Activated naive CD8-positive, alpha-beta T cell treated with anti-CD3 and anti-CD28 coated beads, Interleukin-2, amount 50 U/mL, for 16 hours (primary cell): ENCODE data around the gene PTBP1.
"Not testable (repeated sequence)": the region's sequence is repeated elsewhere in the genome, so short reads cannot be mapped to it uniquely, and the experiment has no call there.

Experiments used
- DNase-seq: peaks from one replicate; pipeline ENCODE4 v3.0.0-alpha.2; 2020; ENCODE audit warnings: low read depth, low spot score

The PTBP1 gene

DNA sequence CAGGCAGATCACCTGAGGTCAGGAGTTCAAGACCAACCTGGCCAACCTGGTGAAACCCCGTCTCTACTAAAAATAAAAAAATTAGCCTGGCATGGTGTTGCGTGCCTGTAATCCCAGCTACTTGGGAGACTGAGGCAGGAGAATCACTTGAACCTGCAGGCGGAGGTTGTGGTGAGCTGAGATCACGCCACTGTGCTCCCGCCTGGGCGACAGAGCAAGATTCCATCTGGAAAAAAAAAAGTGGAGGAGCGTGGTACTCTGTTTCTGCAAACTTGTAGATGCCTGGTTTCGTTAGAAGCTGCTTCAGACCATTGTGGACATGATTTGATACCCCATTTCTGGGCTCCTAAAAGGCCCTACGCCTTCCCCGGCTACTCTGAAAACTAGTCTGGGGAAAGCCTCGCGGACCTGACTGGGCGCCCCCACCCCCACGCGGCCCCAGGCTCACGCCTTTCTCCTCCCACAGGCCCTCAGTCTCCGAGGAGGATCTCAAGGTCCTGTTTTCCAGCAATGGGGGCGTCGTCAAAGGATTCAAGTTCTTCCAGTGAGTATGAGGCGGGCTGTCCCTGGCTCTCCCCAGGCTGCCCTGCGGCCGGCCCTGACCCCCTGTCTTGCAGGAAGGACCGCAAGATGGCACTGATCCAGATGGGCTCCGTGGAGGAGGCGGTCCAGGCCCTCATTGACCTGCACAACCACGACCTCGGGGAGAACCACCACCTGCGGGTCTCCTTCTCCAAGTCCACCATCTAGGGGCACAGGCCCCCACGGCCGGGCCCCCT, 13.0 kb downstream of the PTBP1 start:
- DNase-seq, result no peak

DNA sequence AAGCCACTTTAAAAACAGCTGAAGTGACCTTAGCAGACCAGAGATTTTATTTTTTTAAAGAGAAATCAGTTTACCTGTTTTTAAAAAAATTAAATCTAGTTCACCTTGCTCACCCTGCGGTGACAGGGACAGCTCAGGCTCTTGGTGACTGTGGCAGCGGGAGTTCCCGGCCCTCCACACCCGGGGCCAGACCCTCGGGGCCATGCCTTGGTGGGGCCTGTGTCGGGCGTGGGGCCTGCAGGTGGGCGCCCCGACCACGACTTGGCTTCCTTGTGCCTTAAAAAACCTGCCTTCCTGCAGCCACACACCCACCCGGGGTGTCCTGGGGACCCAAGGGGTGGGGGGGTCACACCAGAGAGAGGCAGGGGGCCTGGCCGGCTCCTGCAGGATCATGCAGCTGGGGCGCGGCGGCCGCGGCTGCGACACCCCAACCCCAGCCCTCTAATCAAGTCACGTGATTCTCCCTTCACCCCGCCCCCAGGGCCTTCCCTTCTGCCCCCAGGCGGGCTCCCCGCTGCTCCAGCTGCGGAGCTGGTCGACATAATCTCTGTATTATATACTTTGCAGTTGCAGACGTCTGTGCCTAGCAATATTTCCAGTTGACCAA, 13.7 kb downstream of the PTBP1 start:
- no peak for DNase-seq

DNA sequence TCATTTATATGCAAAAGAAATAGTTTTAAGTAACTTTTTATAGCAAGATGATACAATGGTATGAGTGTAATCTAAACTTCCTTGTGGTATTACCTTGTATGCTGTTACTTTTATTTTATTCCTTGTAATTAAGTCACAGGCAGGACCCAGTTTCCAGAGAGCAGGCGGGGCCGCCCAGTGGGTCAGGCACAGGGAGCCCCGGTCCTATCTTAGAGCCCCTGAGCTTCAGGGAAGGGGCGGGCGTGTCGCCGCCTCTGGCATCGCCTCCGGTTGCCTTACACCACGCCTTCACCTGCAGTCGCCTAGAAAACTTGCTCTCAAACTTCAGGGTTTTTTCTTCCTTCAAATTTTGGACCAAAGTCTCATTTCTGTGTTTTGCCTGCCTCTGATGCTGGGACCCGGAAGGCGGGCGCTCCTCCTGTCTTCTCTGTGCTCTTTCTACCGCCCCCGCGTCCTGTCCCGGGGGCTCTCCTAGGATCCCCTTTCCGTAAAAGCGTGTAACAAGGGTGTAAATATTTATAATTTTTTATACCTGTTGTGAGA, 14.3 kb downstream of the PTBP1 start:
- DNase-seq, result no peak

DNA sequence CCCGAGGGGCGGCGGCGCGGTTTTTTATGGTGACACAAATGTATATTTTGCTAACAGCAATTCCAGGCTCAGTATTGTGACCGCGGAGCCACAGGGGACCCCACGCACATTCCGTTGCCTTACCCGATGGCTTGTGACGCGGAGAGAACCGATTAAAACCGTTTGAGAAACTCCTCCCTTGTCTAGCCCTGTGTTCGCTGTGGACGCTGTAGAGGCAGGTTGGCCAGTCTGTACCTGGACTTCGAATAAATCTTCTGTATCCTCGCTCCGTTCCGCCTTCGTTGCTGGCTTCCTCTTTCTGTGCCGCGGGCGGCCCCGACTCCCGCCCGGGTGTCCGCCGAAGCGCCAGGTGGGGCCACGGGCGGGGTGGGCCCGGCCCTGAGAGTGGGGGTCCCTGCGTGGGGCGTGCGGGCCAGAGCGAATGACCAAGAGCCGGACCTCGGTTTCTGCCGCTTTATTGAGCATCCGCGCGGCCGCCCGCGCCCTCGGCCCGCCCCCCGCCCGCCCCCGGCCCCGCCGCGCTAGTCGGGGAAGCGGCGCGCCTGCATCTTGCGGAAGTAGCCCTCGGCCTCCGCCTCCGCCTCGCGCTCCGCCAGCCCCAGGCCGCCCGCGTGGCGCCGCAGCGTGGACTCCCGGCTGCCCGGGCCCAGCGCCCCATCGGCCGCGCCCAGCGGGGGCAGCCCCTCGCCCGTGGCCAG, 14.9 kb downstream of the PTBP1 start:
- DNase-seq, result no peak

DNA sequence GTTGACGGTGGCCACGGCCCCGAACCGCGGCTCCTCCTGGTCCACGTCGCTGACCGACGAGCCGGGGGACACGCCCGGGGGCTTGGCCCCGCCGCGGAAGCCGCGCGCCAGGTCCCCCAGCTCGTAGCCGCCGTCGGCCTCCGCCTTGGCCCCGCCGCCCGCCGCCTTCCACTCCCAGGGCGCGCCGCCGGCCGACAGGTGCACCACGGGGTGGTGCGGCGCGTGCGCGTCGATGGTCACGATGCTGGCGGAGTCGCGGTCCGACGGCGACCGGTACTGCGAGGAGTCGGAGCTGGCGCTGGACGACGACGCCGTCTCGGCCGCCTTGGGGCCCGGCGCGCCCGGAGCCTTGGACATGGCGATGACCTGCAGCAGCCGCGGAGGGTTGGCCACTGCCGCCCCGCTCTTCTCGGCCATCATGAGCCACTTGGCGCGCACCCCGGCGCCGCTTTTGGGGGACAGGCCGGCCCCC, 15.5 kb downstream of the PTBP1 start:
- DNase-seq, result no peak

DNA sequence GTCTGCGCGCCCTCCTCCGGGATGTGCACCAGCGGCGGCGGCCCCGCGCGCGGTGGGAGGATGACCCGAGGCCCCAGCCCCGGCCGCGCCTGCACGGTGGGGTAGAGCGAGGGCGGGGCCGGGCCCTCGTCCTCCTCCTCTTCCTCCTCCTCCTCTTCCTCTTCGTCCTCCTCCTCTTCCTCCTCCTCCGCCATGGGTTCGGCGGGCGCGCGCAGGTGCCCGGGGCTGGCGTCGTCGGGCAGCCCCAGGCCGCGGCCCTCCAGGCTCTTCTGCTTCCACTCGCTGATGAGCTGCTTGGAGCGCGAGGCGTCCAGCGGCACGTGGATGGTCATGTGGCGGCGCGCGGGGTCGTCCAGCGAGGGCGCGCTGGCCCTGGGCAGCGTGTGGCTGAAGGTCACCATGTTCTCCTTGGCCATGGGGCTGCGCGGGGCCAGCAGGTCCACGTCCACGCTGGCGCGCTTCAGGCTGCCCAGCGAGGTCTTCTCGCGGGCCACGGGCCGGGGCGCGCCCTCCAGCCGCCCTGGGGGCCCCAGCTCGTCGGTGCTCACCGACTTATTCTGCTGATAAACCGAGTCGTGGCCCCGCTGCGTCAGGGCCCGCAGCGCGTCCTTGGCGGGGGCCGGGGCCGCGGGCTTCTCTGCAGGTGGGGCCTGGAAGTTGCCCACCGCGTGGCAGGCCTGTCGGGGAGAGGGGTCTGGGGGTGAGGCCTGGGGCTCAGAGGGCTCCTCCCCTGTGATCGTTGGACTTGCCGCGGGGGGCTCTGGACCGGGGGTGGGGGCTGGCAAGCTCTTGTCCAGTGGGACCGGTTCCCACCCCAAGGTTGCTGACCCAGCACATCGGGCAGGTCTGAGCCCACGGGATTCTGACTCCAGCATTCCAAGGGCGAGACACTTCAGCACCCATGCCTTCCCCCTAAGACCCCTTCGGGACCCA, 16.2 kb downstream of the PTBP1 start:
- DNase-seq, result no peak

DNA sequence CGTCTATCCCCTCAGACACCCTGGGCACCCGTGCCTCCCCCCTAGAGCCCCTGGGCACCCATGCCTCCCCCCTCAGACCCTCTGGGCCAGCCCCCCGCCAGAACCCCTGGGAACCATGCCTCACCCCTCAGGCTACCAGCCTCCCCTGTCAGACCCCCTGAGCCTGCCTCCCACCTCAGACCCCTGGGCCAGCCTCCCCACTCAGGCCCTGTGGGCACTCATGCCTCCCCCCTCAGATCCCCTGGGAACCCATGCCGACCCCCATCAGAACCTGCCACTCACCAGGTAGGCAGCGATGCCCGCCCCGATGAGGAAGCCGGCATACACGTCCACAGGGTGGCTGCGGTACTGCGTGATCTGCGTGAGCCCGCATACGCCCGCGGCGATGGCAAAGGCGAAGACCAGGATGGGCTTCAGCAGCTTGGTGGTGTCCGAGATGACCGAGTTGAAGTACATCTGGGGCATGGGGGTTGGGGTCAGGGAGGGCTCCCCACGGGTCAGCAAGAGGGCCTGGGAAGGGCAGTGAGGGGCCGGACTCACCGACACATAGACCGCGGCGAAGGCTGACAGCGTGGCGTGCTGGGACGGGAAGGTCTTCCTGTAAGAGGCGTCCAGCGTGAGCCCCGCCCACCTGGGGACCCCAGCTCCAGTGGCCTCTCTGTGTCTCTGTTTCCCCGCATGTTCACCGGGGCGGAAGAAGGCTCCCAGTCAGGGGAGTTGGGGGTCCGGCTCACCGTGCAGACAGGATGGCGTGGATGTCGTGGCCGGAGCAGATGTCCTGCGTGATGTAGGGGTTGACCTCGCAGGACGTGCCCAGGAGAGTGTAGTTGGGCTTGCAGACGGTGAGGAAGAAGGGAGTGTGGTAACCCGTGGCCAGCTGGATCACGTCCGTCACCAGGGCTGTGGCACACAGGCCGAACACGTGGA, 17.2 kb downstream of the PTBP1 start:
- DNase-seq, result no peak

DNA sequence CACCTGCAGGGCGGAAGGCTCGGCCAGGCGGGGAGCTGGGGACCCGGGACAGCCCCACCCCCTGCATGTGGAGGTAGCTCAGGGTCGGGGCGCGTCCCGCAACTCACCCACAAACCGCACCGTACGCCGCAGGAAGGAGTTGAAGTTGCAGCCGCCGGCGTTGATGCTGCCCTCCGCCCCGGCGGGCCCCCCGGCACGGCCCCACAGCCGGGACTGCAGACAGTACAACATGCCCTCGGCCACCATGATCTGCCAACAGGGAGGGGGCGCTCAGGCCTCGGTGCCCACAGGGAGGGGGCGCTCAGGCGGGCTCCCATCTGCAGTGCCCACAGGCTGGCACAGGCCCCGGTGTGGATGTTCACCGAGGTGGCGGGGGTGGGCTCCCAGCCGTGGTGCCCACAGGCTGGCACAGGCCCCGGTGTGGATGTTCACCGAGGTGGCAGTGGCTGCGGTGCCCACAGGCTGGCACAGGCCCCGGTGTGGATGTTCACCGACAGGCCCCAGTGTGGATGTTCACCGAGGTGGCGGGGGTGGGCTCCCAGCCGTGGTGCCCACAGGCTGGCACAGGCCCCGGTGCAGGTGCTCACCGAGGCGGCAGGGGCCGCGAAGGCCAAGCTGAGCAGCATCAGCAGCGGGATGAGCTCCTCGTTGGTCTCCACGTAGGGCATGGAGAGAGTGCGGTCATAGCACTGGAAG, 18.0 kb downstream of the PTBP1 start:
- DNase-seq, result no peak

DNA sequence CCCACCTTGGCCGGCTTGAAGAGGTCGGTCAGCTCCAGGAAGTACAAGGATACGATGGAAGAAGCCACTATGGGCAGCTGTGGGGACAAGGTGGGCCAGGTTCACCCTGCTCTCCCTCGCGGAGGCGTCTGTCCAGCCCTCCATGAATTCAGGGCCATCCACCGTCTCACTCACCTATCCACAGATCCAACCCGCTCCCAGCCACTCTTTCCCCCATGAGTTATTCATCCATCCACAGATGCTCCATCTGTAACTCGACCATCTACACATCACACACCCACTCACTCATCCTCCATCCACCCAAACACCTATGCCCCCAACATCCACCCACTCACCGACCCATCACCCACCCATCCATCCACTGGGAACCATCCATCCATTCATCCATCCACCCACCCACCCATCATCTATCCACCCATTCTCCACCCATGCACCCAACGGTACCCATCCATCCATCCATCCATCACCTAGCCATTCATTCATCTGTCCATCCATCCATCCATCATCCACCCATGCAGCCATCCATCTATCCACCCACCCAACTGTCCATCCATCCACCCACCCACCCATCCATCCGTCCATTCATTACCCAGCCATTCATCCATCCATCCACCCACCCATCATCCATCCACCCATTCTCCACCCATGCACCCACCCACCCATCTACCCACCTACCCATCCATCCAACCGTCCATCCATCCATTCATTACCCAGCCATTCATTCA, 18.7 kb downstream of the PTBP1 start:
- no peak for DNase-seq

DNA sequence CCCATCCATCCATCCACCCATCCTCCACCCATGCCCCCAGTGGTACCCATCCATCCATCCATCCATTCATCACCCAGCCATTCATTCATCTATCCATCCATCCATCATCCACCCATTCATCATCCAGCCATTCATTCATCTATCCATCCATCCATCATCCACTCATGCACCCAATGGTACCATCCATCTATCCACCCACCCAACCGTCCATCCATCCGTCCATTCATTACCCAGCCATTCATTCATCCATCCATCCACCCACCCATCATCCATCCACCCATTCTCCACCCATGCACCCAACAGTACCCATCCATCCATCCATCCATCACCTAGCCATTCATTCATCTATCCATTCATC, 19.2 kb downstream of the PTBP1 start:
- no peak for DNase-seq

DNA sequence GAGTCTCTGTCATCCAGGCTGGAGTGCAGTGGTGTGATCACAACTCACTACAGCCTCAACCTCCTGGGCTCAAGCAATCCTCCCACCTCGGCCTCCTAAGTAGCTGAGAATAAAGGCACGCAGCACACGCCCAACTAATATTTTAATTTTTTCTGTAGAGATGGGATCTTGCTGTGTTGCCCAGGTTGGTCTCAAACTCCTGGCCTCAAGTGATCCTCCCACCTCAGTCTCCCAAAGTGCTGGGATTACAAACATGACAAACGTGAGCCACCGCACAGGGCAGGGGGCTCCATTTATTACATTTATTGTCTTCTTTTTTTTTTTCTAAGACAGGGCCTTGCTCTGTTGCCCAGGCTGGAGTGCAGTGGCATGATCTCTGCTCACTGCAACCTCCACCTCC, 23.0 kb downstream of the PTBP1 start:
- DNase-seq, result not testable (repeated sequence)

DNA sequence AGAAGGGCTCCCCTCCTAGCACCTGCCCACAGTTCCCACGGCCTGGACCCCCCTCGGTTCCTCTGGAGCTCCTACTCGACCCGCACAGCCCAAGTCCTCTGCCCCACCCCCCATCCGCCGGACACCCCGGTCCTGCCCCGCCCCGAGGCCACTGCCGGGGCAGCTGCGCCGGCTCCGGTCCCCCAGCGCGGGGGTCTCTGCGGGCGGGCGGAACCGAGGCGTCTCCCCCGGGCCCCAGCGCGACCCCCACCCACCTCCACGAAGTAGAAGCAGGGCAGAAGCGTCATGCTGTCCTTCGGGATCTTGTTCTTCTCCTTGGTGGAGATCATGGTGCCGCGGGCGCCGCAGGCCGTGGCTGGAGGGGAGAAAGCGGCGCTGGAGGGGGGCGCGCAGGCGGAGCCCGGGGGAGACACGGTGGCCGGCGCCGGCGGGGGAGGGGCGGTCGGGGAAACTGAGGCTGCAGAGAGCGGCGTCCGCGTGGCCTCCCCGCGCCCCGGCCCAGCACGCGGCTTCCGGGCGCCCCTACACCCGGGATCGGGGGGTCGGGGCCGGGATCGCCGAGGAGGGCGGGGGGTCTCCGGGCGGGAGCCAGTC, 24.1 kb downstream of the PTBP1 start:
- no peak for DNase-seq

DNA sequence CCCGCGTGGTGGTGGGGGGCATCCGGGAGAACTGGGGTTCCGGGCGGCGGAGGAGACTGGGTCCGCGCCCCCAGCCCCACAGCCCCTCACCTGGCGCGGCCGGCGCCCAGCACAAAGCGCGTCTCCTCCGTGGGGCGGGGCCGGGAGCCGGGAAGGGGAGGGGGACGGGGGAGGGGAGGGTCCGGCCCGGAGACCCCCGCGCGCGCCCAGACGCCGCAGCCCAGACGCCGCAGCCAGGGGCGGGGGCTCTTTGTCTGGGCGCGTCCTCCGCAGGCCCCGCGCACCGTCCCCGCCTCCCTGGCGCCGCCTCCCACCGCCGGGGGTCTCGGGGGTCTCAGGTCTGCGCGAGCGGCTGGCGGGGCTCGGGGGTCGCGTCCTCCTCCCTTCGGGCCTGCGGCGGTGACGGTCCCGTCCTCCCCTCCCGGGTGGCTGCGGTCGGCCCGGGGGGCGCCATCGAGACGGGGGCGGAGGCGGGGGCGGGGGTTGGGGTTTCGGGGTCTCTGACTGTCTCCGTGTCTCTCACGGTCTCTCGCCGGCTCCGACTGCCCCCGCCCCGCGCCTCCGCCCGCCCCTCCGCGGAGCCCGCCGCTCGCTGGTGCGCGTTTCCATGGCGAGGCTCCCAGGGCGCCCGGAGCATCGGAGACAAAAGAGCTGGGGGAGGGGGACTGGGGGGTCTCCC, 24.7 kb downstream of the PTBP1 start, which contains the start of gene PLPPR3:
Gene PLPPR3, minus strand, starts transcription at position 131 of the 679 bp plus-strand sequence. CDS start 396 bp downstream, outside the sequence.
- DNase-seq, result no peak

DNA sequence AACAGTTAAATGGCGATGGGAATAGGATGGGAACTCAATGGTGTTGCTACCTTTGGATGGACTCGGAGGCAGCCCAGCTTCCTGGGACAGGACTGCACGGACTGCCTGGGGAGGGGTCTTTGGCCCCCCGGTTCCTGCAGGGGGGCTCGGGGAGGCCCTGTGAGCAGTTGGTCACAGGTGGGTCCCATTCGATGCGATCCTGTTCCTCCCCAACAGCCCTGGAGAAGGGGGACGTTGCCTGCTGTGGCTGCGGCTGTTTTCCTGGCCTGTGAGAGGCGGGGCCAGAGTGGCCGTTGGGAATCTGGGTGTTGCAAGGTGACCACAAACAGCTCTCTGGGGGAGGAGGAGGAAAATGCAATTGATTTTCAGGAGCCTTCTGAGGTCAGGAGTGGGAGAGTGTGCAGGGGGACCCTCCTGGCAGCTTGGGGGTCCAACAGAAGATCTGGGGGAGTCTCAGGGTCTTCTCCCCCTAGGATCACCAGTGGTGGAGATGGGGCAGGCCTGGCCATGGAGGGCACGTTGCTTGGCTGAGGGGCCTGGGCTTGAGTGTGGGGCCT, 26.4 kb downstream of the PTBP1 start:
- no peak for DNase-seq

DNA sequence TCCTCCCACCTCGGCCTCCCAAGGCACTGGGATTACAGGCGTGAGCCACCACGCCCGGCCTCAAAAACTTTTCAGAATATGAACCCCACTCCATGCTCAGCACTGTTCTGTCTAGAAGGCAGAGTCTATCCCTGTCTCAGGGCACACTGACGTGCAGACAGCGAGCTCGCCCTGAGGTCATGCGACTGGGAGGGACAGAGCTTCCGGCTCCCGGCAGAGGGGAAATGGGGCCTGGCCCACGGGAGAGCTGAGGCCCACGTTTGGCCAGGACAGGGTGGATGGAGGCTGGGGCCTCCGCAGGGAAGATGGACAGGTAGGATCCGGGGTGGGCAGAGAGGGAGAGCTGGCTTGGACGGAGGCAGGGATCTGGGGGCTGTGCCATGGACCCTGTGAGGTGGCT, 27.6 kb downstream of the PTBP1 start:
- DNase-seq, result no peak

DNA sequence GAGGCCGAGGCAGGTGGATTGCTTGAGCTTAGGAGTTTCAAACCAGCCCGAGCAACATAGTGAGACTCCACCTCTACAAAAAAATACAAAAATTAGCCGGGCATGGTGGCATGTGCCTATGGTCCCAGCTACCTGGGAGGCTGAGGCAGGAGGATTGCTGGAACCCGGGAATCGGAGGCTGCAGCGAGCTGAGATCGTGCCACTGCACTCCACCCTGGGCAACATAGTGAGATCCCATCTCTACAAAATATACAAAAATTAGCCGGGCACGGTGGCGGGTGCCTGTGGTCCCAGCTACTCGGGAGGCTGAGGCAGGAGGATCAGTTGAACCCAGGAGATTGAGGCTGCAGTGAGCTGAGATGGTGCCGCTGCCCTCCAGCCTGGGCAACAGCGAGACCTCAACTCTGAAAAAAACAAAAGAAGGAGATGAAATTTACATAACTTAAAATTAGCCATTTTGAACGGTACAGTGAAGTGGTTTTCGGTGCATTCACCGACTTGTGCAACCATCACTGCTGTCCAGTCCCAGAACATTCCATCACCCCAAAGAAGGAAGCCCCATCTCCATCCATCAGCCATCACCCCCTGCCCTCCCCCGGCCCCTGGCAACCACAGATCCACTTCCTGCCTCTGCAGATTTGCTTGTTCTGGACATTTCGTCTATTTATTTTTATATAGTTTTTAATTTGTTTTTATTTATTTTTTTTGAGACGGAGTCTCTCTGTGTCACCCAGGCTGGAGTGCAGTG, 28.8 kb downstream of the PTBP1 start:
- DNase-seq, result no peak

DNA sequence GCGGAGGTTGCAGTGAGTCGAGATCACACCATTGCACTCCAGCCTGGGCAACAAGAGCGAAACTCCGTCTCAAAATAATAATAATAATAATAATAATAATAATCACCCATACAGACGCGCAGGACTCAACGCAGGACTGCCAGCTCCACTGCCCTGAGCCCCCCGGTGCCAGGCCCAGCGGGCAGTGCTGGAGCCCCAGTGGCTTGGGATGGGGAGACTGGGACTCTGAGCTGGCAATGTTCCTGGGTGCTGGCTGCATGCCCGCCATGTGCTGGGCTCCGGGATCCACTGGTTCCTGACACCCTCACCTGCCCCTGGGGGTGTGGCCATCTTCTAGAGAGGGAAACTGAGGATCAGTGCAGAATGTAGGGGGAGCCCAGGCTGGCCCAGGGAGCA, 30.1 kb downstream of the PTBP1 start:
- no peak for DNase-seq
